ENCODE data around the gene CCDC110.
A peak's percentile ranks its signal among the peaks of the same experiment; 100 is the strongest.

CCDC110 gene

DNA sequence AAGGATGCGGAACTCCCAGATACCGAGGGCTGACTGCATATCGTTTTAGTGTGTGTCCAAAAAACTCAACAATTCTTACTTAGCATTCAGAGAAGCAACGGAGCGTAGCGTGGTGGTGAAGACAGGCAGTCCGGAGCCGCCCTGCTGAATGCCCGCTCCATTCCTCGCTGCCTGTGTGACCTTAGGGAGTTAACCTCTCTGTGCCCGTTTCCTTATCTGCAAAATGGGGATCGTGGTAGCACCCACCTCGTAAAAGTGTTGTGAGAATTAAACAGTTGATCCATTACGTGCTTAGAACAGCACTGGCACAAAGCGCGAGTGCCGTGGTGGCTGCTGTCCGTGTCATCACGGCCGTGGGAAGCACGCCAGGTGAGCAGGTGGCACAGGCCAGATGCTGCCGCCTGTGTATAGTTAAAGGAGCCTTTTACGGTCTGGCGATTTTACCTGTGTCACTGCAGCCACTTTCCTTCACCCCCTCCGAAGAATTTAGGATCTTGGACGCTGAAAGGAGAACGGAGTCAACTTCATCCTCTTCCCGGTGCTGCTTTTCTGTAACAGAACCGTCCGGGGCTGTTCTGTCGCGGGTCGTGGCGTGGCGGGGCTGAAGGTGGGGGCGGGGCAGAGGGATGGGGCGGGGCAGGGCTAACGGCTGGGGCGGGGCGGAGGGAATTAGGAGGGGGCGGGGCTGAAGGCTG is 885 bp downstream of the CCDC110 start:
- peak; percentile 45 for DNase-seq

DNA sequence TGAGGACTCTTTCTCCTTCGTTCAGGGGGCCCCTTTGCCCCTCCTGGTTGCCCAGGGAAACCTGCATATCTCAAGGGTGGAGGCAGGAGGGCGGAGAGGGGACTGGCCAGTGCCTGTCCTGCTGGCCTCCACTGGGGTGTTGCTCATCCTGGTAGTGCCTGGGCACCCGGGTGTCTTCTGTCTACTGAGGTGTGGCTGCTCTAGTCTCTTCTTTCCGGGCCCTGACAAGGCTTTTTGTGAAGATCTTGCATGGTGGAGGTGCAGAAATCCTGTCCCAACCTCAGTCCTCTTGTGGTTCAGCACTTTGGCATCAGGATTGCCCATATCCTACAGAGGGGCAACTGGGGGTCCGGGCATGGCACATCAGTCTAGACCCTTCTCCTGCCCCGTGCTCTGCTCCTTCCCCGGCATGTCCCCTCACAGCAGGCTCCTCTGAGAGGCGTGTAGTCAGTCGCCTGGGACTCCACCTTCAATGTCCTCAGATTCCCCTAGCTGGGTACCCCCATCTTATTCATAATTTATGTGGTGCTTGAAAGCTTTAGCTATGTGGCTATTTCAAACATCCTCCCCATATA is 1.9 kb downstream of the CCDC110 start:
- DNase-seq, result no peak

DNA sequence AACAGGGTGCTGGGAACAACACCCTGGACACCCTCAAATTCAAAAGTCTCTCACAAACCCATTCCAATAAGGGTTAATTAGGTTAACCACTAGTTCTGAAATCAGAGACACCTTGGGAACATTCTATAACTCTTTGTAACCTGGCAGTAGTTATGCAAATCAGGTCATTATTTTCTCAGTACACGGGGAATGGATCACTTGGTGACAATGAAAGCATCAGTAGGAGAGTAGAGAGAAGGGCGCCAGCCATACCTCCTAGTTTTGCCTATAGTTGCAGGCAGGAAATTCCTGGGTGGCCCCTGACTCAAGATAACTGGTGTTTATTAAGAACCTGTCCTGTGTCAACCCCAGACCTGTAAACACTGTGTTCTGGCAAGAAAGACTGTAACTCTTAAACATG is 2.5 kb downstream of the CCDC110 start:
- DNase-seq, result no peak

DNA sequence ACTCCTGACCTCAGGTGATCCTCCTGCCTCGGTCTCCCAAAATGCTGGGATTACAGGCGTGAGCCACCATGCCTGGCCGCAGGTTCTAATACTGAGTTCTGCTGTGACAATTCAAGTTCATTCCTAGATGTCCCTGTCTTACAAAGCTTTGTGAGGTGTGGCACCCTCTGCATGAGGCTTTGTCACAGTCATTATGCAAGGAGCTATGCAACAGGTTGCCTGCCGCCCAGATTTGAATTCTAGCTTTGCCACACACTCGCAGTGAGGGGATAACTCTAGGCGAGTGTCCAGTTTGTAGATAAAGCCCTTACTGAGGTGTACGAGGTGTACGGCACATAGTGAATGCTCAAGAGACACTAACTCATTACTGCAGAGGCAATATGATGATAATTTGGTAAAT is 3.5 kb downstream of the CCDC110 start:
- DNase-seq, result no peak

DNA sequence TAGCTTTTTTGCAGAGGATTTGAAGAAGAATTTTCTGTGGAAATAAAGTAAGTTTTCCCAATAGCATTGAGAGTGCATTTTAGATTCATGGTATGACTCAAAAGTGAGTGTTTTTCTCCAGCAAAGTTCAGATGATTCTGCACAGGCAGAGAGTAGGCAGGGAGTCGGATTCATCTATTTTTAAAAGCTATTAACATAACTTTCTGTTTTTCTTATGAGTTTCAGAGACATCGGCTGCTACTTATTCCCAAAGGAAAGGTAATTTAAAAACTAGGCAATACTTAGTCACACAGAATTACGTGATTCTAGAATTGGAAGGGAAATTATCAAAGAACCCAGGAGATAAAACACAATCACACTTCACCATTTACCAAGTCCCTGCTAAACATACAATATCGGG is 4.4 kb downstream of the CCDC110 start:
- DNase-seq, result no peak

DNA sequence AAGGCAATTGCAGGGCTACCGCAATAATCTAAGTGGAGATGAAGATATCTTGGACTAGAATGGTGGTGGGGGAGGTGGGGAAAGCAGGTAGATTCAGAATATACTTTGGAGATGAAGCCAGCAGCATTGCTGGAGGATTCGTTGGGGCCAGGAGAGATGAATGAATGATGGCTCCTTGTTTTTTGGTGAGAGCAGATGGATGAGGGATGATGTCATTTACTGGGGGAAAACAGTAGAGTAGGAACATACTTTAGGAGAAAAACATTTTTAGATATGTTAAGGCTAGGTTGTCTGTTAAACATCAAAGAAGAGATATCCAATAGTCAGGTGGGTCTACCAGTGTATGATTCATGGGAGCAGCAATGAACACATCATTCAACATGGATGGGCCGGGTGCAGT is 5.8 kb downstream of the CCDC110 start:
- DNase-seq, result no peak

DNA sequence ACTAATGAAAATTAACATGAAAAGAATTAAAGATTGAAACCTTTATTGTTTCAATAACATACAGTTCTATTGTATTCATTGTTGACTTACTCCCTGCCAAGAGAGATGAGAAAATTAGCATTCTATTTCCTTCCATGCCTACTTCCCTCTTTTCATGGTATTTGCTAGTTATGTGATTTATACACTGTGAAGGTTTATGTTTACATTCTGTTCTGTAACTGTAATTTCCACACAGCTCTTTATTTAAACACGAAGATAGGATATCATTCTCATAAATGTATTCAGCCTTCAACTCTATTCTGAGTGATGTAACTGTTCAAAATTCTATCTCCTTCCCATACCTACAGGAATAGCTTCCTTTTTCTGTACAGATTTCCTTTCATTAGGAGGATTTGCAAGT is 6.6 kb downstream of the CCDC110 start:
- no peak for DNase-seq

DNA sequence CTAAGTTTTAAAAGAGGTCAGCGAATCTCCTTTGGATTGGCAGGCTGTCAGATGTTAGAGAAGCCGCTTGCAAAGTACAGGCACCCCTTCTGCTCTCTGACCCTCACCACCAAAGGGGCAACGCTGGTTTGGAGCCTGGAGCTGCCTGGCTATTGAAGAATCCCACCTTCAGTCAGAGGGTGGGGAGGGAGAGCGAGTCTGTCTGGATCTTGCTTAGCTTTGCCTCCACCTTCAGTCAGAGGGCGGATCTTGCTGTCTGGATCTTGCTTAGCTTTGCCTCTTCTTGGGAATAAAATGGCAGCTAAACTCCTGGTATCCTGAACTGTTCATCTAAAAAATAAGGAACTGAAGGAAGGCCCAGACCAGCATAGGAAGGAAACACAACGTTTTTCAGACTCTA is 7.3 kb downstream of the CCDC110 start:
- no peak for DNase-seq

DNA sequence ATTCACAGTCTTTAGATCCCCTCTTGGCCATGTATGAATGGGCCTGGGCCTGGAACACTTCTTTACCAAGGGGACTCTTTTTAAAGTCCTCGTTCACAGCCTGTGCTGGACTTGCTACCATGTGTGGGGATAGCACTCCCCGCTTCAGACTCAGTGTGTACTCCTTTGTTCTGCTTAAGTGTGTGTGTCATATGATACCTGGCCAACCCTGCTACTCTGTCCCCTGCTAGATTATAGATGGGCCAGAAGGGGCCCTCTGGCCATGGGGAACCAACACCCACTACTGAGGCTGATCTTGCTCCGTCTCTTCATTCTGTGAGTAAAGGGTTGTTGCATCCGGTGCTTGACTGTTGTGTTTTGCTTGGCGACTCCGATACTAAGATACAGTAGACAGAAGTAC is 8.0 kb downstream of the CCDC110 start:
- DNase-seq, result no peak

DNA sequence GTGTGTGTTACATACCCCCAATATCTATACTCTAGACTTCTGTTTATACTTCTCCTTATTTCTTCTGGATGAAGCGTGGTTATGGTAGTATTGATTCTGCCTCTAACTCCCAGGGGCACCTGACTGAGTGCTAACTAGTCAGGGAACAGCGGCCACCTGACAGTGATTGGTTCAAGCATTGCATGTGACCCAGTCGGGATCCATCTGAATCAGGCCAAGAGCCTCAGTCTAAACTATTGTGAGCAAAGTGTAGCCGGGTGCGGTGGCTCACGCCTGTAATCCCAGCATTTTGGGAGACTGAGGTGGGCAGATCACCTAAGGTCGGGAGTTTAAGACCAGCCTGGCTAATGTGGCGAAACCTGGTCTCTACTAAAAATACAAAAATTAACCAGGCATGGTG is 10.0 kb downstream of the CCDC110 start:
- DNase-seq, result no peak

DNA sequence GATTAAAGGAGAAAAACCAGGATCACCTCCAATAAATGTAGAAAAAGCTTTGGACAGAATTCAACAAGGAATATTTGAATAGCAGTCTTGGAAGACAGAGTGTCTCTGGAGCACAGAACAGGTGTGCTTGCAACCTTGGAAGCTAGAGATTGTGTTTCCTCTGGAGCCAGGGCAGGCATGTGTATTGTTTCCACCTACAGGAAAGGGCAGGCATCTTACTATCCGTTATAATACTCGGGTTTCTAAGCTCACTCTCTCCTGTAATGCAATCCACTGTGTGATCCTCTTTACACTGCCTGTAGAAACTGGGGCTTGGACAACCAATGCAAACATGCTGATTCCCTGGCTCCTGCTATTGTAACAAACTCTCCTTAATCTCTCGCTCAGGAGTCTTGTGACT is 14.4 kb downstream of the CCDC110 start:
- DNase-seq, result no peak

DNA sequence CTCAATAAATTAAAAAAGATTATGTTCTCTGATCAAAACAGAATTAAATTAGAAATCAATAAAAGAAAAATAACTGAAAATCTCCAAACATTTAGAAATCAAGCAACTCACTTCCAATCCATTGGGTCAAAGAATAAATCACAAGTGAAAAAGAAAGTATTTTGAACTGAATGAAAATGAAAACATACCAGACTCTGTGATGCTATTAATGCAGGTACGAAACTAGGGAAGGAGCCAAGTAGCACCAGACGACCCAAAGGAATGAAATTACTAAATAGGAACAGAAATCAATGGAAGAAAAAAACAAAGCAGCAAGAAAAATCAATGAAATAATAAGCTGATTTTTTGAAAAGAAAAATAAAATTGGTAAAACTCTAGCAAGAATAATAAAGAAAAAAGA is 15.4 kb downstream of the CCDC110 start:
- no peak for DNase-seq

DNA sequence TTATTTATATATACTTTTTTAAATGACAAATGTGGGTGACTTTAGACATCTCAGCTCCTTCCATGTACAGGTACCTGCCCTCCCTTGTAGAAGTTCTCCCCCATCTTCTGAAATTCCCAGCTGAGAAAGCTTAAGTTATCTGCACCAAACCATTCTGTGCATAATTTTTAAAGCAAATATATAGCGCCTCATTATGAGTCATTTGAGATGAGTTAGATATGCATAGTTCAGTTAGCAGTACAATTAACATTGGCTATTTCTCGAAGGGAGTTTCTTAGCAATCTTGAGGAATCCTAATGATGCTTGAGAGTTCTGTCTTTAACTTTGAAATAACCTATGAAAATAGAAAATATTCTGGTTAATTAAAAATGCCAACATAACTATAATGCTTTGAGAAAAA is 26.3 kb downstream of the CCDC110 start:
- DNase-seq, result no peak

DNA sequence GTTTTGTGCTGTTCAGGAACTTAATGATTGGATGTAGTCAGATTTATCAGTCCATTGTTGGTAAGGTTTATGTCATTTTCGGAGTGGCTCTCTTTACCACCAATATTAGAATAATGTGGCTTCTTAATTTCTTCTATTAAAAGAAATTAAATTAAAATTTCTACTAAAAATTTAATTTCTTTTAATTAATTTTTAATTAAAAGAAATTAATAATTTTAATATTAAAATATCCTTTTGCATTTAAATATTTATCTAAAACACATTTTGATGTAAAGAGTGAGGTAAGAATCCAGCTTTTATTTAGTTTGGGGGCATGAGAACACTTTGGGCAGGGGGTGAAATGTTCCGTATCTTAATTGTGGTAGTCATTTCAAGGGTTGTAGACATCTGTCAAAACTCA is 30.1 kb downstream of the CCDC110 start:
- no peak for DNase-seq

DNA sequence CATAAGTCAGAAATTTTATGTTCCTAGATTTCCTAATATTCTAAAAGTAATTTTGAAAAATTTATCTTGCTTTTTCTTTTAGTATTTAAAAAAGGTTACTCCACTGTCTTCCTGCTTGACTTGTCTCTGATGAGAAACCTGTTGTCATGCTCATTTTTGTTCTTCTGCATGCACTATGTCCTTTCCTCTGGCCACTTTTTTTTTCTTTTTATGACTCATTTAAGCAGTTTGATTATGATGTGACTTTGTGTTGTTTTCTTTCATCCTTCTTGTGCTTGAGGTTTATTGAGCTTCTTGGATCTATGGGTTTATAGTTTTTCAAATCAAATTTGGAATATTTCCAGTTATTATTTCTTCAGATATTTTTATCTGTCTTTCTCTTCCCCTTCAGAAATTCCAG is 33.7 kb downstream of the CCDC110 start:
- no peak for DNase-seq

DNA sequence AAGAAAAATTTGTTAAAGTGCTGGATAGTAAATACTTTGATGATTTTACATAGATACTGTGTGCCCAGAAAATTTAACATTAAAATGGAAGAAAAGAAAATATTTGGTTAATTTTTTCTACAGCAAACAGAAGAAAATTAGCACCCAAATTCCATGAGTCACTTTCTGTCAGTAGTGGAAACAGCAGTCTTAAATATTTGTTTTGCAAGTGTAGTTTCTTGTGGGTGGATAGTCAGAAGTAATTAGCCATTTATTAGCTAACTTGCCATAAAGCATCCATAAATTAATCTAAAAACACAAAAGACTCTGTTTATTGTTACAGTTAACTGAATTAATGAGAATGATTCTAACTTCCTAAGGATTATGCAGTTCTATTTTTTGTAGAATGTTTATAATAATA is 36.1 kb downstream of the CCDC110 start:
- no peak for DNase-seq

DNA sequence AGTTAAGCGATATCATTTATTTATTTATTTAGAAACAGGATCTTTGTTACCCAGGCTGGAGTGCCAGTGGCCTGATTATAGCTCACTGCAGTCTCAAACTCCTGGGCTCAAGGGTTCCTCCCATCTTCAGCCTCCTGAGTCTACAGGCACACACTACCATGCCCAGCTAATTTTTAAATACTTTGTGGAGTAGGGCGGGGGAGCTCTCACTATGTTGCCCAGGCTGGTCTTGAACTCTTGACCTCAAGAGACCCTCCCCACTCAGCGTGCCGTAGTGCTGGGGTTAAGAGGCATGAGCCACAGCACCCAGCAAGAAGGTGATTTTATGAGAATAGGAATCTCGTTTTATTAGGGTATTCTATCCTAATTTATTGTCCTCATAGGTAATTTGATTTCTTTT is 41.9 kb downstream of the CCDC110 start:
- no peak for DNase-seq

DNA sequence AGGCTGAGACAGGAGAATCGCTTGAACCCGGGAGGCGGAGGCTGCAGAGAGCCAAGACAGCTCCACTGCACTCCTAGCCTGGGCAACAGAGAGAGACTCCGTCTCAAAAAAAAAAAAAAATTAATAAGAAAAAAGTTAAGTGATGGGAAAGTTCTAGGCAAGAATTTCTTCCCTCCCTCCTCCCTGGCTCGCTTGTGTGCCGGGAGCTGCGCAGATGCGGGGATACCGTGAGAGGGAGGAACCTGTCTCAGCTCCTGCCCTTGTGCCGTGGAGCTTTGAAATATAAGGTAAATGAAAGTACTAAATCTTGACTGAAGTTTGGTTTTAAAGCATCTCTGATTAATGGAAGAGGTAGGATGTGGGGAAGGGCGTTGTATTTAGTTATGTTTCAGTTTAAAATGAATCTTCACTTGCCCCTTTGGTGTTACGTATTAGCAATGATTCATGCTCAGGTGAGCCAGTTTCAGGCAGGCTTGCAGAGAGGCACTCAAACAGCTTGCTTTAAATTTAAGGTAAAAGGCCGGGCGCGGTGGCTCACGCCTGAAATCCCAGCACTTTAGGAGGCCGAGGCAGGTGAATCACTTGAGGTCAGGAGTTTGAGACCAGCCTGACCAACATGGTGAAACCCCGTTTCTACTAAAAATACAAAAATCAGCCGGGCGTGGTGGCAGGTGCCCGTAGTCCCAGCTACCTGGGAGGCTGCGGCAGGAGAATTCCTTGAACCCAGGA is 44.4 kb downstream of the CCDC110 start:
- no peak for DNase-seq

DNA sequence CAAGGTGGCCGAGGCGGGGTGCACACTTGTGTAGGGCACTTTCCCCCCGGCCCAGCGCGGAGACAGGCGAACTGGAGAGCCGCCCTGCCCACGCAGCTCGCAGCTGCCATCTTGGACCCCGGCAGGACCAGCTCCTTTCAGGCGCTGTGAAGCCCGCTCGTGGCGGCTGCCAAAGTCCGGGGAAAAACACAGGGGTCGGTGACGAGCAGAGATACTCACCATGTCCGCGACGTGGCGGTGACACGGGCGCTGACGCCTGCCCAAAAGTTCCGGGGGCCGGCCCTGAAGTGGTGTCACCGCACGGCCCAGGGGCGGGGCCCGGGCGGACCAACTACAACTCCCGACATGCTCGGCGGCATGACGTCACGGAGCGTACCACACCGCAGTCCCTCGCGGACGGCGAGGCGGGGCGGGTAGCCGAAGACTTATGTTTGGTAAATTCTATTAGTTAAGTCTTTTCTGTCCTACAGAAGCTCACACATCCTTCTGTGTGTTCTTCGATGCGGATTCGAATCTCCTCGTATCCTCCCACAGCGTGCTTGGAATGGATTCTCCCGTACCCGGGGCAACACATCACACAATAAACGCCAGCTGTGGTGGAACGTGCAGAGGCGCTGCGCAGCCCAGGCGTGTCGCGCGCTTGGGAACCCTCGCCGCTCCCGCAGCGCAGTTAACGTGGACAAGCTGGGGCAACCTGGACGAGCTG is 45.7 kb downstream of the CCDC110 start, which contains the start of gene UFSP2:
TSS of gene UFSP2 (minus strand) at position 318 of the 706 bp plus-strand sequence. CDS start at position 222, 96 bp downstream.
- peak; percentile 89 for DNase-seq

DNA sequence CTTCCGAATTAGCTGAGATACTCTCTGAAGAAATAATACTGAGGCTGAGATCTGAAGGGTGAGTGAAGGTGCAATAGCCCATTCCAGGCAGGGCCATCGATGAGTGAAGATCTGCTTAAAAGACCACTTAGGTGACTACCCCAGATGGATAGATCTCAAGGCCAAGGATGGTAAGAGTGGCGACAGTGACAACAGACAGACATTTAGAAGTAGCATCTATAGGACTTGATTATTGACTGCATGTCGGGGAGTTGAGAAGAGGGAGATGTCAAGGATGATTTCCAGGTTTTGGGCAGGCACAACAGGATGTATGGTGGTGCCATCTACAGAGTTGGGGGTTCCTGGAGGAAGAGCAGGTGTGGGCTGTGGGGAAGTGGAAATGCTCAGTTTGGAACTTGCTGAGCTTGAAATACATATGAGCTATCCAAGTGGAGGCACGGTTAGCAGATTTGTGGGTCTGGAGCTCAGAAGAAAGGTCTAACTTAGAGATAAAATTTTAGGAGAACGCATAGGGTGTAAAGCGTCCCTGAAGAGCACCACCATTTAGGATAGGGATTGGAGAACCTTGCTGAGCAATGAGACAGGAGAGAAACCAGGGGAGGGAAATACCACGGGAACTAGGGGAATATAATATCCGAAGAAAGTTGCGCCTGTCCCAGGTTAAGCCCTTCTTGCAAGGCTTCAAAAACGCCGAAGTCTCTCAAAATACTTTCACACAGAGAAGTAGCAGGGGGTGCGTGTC is 46.5 kb downstream of the CCDC110 start:
- DNase-seq, result no peak

DNA sequence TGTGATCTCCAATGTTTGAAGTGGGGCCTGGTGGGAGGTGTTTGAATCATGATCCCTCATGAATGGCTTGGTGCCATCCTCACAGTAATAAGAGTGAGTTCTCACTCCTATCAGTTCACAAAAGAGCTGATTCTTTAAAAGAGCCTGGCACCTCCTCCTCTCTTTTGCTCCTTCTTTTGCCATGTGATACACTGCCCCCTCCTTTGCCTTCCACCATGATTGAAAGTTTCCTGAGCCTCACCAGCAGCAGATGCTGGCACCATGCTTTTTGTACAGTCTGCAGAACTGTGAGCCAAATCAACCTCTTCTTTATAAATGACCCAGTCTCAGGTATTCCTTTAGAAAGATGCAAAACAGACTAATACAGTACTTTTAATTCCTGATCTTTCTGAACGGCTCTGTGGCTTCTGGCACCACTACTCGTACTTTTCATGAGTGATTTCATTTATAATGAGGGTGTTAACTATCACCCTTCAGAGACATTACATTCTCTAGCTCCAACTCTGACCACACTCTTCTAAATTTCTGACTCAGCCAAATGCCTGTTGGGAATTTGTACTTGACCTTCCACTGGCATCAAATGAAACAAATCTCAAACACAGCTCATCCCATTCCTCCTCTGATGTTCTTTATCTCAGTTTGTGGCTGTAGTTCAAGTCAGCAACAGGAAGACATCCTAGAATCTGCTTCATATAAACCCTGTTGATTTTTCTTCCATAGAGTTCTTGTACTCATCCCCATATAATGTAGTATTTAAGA is 50.0 kb downstream of the CCDC110 start:
- DNase-seq, result no peak

DNA sequence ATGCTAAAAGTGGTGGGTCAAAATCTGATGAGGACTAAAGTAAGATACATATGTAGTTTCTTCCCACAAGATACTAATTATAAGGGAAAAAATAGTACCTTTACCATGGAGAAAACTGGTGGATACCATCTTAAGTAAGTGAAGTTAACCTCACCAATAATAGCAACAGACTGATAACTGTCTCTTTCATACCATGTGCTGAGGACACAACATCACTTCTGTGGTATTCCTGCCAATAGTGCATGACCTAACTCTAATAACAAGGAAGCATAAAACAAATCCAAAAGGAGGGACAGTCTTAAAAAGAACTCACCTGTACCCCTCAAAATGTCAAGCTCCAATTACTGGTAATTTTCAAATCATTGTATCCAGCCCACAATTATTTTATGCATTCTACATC is 54.6 kb downstream of the CCDC110 start:
- no peak for DNase-seq
